Cardiac septum (tissue), 1 donor: ENCODE measurements around the gene ENTREP3. TPM values are rescaled to one million over a fixed set of nuclear protein-coding genes. Genes with fewer than 3 reads are reported as not detected.
A peak's percentile ranks its signal among the peaks of the same experiment; 100 is the strongest.
"Not testable (repeated sequence)": the region's sequence is repeated elsewhere in the genome, so short reads cannot be mapped to it uniquely, and the experiment has no call there.

Source experiments
- DNase-seq: peaks from one replicate; pipeline ENCODE4 v3.0.0-alpha.2; 2020; ENCODE audit warnings: low spot score
- intact Hi-C: fragments of 100-400 bp; cut with DNase I; formaldehyde crosslinking; loops from one replicate; pipeline ENCODE4 v1.14.0; 2022
- total RNA-seq: library from RNA; stranded (reverse); fragmentation: NEBNext Ultra II Directional; extraction: Animal tissue kit (Norgen Biotek cat#: 25700); gene quantifications from one replicate; pipeline ENCODE4 v1.2.1, GENCODE V29; 2021
- donor health status: DM: no; HTN: no; CAD: no.

The ENTREP3 gene
- total RNA-seq, 1 donor from 2014 or later = 15.5 TPM

DNA sequence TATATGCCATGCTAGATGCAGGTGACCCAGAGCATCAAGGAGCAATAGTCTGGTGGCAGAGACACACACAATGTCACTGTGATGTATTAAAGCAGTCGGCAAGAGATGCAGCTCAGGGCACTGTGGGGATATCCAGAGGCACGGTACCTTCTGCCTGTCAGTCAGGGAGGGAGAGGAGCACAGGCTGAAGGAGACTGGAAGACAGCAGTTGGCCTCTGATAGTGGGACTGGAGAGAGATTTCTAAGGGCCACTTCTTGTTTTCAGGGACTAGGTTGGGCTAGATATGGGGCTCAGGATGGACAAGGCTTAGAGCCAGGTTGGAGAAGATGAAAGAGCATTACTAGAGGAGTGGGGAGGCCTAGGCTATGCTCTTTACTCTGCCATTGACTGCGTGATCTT lies 24.0 kb downstream of the ENTREP3 start:
- DNase-seq, intact Hi-C loops: not testable (repeated sequence)

DNA sequence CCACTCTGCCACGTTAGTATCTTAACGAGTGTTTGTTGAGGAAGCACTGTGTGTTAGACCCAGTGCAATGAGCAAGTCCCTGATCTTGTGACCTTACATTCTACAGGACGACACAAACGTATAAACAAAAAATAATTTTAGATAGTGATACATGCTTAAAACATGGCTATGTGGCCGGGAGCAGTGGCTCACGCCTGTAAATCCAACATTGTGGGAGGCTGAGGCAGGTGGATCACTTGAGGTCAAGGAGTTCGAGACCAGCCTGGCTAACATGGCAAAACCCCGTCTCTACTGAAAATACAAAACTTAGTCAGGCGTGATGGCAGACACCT lies 27.2 kb downstream of the ENTREP3 start:
- intact Hi-C loops = loop anchor here (5.0 kb wide), 1 partner anchor 51 kb away; no protein-coding TSS in a partner anchor
- DNase-seq = no peak

DNA sequence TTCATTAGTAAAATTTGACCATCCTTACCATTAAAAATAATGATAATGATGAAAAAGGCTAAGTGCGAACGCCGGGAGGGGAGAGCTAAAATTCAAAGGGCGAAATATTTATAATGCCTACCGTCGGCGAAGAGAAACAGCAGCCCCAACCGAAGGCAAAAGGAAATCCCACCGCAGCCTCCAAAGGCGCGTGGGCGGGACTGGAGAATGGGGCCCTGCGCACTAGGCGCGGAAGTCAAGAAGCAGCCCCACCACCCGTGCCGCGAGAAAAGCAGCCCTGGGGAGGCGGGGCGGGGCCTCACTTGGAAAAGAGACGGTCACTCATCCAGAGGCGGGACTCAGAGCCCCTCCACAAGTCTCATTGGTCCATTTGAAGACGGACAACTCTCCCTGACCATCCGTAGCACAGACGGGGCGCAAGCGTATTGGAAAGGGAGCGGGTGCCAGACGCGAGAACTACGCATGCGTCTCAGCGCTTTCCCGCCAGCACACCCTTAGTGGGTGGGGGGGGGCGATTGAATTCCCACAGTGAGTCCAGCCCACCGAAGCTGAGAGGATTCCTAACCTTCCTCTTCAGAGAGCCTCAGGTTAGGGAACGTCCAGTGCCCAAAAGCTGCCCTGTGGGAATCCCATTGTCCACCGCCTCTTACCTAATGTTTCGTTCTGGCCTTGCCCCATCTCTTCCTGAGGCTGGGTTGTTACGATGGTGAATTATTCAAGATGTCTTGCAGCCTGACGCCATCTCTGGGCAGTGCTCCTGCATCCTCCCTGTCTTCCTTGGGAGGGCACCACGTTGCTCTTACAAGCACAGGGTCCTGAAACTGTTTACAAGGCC lies 27.8 kb downstream of the ENTREP3 start:
- DNase-seq = peak; percentile 98
- intact Hi-C loops = loop anchor here (2.0 to 5.0 kb wide), 2 partner anchors 19 to 50 kb away; partner anchors contain the start of gene MTX1

DNA sequence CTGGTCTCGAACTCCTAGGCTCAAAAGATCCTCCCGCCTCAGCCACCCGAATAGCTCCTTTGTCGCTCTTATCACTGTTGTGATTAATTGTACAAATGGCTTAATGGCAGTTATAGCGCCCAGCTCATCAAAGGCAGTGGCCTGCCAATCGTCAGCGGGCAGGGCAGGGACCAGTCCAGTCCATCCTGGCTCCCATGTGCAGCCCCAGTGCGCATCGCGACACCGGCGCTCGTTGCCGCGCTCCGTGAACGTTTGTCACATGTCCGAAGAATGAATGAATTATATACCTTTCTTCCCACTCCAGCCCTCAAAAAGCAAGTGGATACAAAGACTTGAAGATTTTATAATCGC lies 28.4 kb downstream of the ENTREP3 start:
- intact Hi-C loops = loop anchor here (2.0 to 5.0 kb wide), 2 partner anchors 18 to 50 kb away; partner anchors contain the start of gene MTX1
- no peak for DNase-seq

DNA sequence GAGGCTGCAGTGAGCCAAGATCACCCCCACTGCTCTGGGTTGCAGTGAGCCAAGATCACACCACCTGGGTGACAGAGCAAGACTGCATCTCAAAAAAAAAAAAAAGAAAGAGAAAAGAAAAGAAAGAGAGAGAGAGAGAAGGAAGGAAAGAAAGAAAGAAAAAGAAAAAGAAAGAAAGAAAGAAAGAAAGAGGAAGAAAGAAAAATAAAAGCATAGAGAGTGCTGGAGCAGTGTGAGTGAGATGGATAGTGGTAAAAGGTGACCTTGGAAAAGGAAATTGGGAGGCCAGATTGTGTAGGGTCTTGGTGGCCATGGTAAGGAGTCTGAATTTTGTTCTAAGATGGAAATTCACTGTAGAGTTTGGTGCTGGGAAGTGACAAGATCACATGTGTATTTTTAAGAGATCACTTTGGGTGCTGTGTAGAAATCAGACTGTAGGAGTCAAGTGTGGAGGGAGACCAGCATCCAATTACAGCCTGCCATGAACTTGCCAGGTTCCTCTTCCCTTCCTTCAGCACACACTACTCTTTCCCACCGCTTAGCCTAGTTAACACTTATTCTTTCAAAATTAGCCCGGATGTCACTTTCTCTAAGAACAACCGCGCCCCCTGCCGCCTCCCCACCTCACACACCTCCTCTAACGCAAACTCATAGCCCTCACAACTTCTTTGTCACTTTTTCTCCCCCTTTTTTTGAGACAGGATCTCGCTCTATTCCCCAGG lies 28.9 kb downstream of the ENTREP3 start:
- DNase-seq = peak; percentile 91
- intact Hi-C loops = loop anchor here (2.0 to 5.0 kb wide), 2 partner anchors 18 to 49 kb away; partner anchors contain the start of gene MTX1

DNA sequence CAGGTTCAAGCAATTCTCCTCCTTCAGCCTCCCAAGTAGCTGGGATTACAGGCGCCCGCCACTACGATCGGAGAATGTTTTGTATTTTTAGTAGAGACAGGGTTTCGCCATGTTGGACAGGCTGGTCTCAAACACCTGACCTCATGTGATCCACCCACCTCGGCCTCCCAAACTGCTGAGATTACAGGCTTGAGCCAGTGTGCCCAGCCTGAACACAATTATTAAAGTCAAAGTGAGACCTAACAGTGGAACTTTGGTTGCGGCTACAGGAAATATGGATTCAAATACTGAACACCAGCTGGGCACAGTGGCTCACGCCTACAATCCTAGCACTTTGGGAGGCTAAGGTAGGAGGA lies 29.9 kb downstream of the ENTREP3 start:
- not testable (repeated sequence) for DNase-seq
- intact Hi-C loops = loop anchor here (5.0 kb wide), 1 partner anchor 48 kb away; no protein-coding TSS in a partner anchor

DNA sequence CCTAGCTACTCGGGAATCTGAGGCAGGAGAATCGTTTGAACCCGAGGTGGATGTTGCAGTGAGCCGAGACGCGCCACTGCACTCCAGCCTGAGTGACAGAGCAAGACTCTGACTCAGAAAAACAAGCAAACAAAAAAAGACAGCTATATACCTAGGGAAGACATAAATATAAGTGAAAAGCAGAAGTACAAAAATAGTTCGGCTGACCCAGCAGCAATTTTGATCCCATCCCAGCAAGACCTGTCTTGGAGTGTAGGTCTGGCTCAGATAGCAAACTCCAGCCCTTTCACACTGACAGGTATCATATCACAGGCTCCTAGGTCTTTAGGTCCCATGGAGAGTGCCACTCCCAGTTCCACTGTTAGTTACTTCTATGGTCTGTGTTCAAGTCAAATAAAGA lies 32.2 kb downstream of the ENTREP3 start:
- no peak for DNase-seq
- intact Hi-C loops = no loop called here

DNA sequence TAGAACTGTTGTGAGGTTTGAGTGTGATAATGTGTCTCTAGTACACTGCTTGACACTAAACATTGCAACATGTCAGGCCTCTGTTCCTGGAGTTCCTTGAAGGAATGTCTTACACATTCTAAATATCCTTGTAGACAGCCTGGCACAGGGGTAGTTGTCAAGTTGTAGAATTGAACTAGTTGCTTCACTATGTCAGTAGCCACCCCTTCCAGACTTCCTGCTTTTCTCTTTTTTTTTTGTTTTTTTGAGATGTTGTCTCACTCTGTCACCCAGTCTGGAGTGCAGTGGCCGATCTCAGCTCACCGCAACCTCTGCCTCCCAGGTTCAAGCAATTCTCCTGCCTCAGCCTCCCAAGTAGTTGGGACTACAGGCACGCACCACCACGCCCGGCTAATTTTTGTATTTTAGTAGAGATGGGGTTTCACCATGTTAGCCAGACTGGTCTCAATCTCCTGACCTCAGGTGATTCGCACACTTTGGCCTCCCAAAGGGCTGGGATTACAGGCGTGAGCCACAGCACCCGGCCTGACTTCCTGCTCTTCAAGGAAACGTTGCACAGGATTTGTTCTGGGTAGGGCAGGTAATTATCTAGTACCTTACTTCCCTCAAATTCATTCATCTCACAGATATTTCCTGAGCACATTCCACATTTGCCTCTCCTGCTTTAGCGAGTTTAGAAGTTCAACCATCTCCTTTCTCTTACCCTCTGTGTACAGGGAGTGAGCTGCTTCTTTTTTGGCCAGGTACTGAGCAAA lies 34.9 kb downstream of the ENTREP3 start:
- intact Hi-C loops, DNase-seq: not testable (repeated sequence)

DNA sequence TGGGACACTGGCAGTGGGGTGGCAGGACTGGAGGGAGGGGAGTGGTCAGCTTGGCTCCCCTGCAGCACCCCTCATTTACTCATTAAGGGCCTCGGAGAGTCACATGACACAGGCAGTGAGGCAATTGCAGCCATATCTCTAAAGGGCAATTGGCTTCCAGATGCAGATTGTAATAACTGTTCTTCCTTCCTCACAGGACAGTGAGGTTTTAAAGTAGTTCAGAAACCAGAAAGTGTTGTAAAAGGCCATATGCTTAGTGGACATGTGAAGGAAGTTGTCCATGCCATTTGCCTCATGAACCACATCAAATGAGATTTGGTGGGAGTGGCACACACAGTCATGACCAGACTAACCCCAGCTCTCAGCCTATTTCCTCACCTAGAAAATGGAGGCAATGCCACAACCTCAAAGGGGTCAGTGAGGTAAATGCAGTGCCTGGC lies 35.7 kb downstream of the ENTREP3 start:
- DNase-seq = no peak

DNA sequence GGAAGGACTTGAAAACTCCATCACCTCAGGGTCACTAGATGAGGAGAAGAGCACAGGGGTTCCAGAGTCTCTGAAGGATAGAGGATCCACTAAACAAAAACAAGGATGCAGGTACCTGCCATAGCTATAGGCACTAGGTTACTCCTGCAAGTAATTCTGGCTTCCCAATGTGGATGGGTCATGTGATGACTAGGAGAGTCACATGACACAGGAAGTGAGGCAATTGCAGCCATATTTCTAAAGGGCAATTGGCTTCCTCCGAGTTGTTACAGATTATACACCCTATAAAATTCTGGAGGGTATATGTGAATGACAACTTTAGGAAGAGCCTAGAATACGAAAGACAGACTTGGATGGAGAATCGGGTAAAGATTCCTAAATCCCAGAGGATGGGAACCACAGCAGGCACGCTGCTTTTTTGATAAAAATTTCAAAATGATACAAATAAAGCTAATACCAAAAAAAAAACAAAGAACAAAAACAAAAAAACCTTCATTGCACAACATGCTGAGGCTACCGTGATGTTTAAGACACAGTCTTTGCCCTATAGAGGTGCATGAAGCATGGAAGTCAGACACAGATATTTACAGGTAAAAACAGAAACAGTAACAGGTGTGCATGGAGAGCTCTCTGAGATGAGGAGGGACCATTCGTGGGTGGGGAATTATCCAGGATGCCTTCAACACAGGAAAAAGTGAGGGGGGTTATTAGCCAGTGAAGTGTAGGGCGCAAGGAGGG lies 36.3 kb downstream of the ENTREP3 start:
- no peak for DNase-seq
- intact Hi-C loops = no loop called here

More for the DNA sequence above, 35.7 kb downstream of the ENTREP3 start:
- intact Hi-C loops = no loop called here

DNA sequence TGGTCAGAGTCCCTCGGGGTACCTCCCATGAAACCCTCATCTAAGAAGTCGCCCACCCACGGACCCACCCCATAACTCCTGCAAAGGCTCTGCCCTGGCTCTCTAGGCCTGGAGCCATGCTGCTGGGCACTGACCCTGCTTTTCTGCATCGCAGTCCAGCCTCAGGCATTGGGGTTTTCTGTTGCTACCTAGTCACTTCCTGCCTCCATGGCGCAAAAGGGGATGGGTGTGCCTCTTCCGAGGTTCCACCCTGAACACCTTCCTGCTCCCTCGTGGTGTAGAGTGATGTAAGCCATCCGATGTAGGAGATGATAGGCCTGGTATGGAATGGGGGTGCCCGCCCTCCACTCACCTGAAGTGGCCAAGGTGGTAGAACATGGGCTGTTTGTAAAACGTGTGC lies 40.6 kb downstream of the ENTREP3 start:
- DNase-seq, intact Hi-C loops: not testable (repeated sequence)

DNA sequence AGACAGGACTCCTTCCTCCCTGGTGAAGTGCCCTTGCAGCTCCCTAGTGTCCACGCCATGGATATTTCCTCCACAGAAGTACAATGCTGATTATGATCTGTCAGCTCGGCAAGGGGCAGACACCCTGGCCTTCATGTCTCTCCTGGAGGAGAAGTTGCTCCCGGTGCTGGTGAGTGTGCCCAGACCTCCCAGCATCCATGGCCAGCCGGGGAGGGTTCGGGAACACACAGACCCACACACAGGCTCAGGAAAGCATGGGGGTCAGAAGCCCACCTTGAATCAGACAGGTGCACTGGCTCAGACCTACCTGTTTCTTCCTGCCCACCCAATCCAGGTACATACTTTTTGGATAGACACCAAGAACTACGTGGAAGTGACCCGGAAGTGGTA lies 43.2 kb downstream of the ENTREP3 start:
- DNase-seq, intact Hi-C loops: not testable (repeated sequence)

DNA sequence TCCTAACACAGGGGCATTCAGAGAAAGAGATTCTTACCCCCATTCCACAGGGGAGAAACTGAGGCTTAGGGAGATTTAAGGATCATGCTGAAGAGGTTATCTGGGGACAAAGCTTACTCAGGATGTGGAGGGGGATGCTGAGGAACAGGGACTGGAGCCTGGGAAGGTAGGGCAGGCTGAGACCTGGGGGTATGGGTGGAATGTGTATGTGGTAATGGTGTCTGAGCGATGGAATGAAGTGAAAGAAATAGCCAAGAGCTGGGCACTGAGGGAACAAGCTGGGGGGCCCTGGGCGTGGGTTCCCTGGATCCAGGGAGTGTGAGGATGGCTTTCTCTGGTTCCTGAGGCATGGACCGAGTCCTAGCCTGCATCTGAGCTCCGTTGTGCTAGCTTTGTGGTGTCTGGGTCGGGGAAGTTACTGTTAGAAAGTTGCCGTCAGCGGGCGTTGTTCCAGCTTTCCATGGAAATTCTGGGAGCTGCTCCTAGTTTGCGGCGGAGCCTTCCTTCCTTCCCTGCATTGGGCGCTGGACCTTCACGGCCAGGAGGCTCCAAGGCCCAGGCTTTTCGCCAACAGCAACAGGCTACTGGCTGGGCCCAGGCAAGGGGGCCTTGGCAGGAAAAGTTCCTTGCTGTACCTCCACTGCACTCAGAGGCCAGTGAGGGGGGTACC lies 43.8 kb downstream of the ENTREP3 start:
- DNase-seq, intact Hi-C loops: not testable (repeated sequence)

DNA sequence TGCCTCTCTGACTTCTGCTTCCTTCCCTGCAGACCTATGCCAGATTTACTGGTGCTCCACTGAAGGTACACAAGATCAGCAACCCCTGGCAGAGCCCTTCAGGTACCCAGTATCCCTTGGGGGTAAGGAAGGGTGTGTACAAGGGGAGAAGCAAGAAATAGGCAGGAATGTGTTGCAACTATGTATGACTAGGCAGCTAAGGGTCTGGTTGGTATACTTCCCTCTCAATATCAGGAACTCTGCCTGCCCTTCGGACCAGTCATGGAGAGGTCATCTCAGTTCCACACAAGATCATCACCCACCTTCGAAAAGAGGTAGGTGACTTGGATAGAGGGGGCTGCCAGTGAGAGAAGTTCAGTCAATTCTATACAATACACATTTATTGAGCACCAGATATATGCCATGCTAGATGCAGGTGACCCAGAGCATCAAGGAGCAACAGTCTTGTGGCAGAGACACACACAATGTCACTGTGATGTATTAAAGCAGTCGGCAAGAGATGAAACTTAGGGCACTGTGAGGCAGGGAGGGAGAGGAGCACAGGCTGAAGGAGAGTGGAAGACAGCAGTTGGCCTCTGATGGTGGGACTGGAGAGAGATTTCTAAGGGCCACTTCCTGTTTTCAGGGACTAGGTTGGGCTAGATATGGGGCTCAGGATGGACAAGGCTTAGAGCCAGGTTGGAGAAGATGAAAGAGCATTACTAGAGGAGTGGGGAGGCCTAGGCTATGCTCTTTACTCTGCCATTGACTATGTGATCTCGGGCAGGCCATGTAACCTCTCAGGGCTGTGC lies 44.8 kb downstream of the ENTREP3 start:
- intact Hi-C loops = no loop called here
- no peak for DNase-seq

DNA sequence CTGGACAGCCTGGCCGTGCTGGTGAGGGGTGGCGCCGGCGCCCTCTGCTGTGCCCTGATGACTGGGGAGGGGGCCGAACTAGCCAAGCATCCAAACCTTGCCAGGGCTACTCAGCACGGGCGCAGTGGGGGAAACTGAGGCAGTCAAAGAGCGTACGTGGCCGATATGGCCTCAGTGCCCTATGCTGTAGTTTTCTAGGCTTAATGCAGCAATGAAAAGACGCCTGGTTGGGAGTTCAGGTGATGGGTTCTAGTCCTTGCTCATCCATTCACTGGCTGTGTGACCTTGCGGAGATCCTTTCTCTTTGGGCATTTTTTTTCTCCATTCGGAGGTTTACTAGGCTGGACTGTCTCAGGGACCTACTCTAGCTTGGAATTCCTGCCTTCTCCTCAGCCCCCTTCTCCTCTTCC lies 46.0 kb downstream of the ENTREP3 start:
- intact Hi-C loops = loop anchor here (2.0 kb wide), 2 partner anchors 17 to 35 kb away; no protein-coding TSS in a partner anchor
- no peak for DNase-seq

DNA sequence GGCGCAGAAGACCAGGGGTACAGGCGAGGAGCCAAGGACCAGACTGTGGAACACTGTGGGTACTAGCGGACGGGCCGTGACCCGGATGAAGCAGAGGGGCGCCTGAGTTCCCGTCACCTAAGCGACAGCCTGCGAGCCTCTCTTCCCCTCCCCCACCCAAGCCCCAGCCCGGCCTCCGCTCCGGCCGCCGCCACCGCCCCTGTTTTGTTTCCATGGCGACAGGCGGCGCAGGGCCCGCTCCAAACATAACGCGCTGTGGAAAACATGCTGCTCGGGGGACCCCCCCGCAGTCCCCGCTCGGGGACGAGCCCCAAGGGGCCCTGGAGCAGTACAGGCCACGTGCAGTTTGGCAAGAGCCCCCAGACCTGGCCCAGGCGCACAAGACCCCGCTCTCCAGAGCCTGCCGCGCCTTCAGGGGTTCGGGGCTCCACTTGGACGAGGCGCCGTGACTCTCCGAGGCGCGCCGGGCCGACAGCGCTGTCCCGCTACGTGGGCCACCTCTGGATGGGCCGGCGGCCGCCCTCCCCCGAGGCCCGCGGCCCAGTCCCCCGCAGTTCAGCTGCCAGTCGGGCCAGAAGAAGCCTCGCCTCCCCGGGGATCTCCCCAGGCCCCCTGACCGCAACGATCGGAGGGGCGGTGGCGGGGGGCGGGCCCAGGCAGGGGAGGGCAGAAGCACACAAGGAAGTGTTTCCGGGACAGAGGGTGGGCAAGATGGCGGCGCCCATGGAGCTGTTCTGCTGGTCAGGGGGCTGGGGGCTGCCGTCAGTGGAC lies 46.6 kb downstream of the ENTREP3 start, which contains the start of gene MTX1:
Gene MTX1 (plus strand): TSS at position 155 of the 771 bp plus-strand sequence. CDS start 110 bp downstream, at position 265.
- peak; percentile 94 for DNase-seq
- intact Hi-C loops = loop anchor here (2.0 kb wide), 2 partner anchors 18 to 36 kb away; no protein-coding TSS in a partner anchor
